ENCODE results near the gene ERBIN. TPM values are rescaled to one million over a fixed set of nuclear protein-coding genes. Genes with fewer than 3 reads are reported as not detected.

The ERBIN gene
- total and polyA plus RNA-seq, 2 of the 8 experiments (the other 6 are each of a cell fraction or from before 2014, with no cell fraction given) = 7.7 to 33.2 TPM

GRCh38 chr5:65986796-65987195 lies 60.4 kb downstream of the ERBIN start:
- no peak overlapping the region for H3K14ac ChIP-seq (ENCODE audit: insufficient read length)
- H3K56ac ChIP-seq (replicated peaks; ENCODE audit: insufficient read length, low read depth, low read length) = no peak overlapping the region
- no peak overlapping the region for H2AK5ac ChIP-seq (ENCODE audit: low read depth, low read length)
- no peak overlapping the region for H4K8ac ChIP-seq (ENCODE audit: extremely low read depth, insufficient read depth, low read length)
- no peak overlapping the region for H3K18ac ChIP-seq (ENCODE audit: extremely low read depth, low read length)
- ChIA-PET CTCF (ENCODE audit: partially characterized antibody) (interaction anchor here (1.3 kb wide), 1 partner anchor 12 kb away, joined by 4 read pairs; no protein-coding TSS in a partner anchor), POLR2A (ENCODE audit: partially characterized antibody) (no interaction called here)
- 97% methylated on average over 3 of the region's 3 CpGs; no CpG with 5 or more reads in 1 of the 2 experiments for WGBS, 2 experiments (ENCODE audit: extremely low coverage in 1 of 2, insufficient coverage in 1 of 2, insufficient read length in 1 of 2, insufficient replicate concordance in 2 of 2, low coverage in 1 of 2, low lambda C conversion rate in 2 of 2, missing lambda C conversion rate in 1 of 2)
- no peak overlapping the region for H3K4me2 ChIP-seq (ENCODE audit: insufficient read depth in 1 of 2, low read depth in 2 of 2, low read length in 2 of 2)
- no peak for FAIRE-seq
- no peaks in the 10 kb centered on the region; a peak in 2 of 8 replicates for H3K36me3 ChIP-seq (ENCODE audit: control insufficient read depth in 2 of 4, insufficient read depth in 4 of 4, low read length in 3 of 4)
- H3K4ac ChIP-seq (replicated peaks; ENCODE audit: insufficient read length, low read depth, low read length) = no peak overlapping the region
- no peak overlapping the region for H3K9ac ChIP-seq (replicated peaks in 1 of 4; ENCODE audit: extremely low read depth in 1 of 4, low read depth in 3 of 4, low read length in 3 of 4)
- no peak overlapping the region for H2BK5ac ChIP-seq (ENCODE audit: low read depth, low read length)
- H4K20me1 ChIP-seq (replicated peaks in 1 of 2; ENCODE audit: control insufficient read depth in 1 of 2, insufficient read depth in 2 of 2, low read length in 2 of 2) = peaks cover 7 to 9% of the 10 kb centered on the region in 2 experiments
- DNase-seq (ENCODE audit: low read depth in 1 of 2, low spot score in 2 of 2) = no peak
- H3K4me3 ChIP-seq (ENCODE audit: extremely low read depth in 1 of 4, insufficient read depth in 2 of 4, low read depth in 3 of 4, low read length in 4 of 4) = no peak overlapping the region
- H2BK12ac ChIP-seq (ENCODE audit: low read depth, low read length) = no peak overlapping the region
- H2BK20ac ChIP-seq (ENCODE audit: low read length) = no peak overlapping the region
- no peaks in the 10 kb centered on the region for H3K23me2 ChIP-seq (ENCODE audit: low read depth, low read length)
- H3K4me1 ChIP-seq (replicated peaks in 1 of 4; ENCODE audit: control insufficient read depth in 3 of 4, insufficient read depth in 4 of 4, low read length in 3 of 4) = peaks cover 3 to 19% (median 6%) of the 10 kb centered on the region in 4 experiments; a peak in 6 of 7 replicates
- no peak overlapping the region for H3K23ac ChIP-seq (ENCODE audit: insufficient read length)
- H2BK120ac ChIP-seq (replicated peaks; ENCODE audit: low read depth, low read length) = no peak overlapping the region
- H2BK15ac ChIP-seq (ENCODE audit: low read length) = no peak overlapping the region
- peaks cover 5% of the 10 kb centered on the region for H3K79me1 ChIP-seq (ENCODE audit: low read depth, low read length)
- H3K9me3 ChIP-seq (ENCODE audit: insufficient read depth in 2 of 2, low read depth in 1 of 2, low read length in 1 of 2) = no peaks in the 10 kb centered on the region
- H3K79me2 ChIP-seq (ENCODE audit: control insufficient read depth in 1 of 2, insufficient read depth in 2 of 2, low read length in 2 of 2) = peaks cover 0 to 72% of the 10 kb centered on the region in 2 experiments; a peak in 3 of 4 replicates
- H2AFZ ChIP-seq (ENCODE audit: low read length) = no peak overlapping the region
- H3K27me3 ChIP-seq (replicated peaks in 1 of 4; ENCODE audit: control insufficient read depth in 3 of 4, extremely low read depth in 1 of 4, insufficient read depth in 3 of 4, low read length in 3 of 4) = no peaks in the 10 kb centered on the region
- no peak overlapping the region for H4K5ac ChIP-seq (ENCODE audit: insufficient read length, low read depth, low read length)
- H3K27ac ChIP-seq (ENCODE audit: low read depth, low read length) = no peak overlapping the region
- H4K91ac ChIP-seq (replicated peaks; ENCODE audit: insufficient read length, low read length) = no peak overlapping the region
- TF ChIP-seq HDAC2 (IDR thresholded peaks at IDR 0.05; ENCODE audit: borderline replicate concordance in 1 of 2, low read depth in 2 of 2, low read length in 2 of 2) (no peak), RAD21 (IDR thresholded peaks at IDR 0.05 in 1 of 2, conservative IDR thresholded peaks at IDR 0.05 in 1 of 2; ENCODE audit: low read depth in 2 of 2, low read length in 2 of 2) (no peak), RNF2 (IDR thresholded peaks at IDR 0.05; ENCODE audit: borderline replicate concordance, low read depth, low read length, missing control alignments, poor library complexity, severe bottlenecking) (no peak), MAFK (IDR thresholded peaks at IDR 0.05; ENCODE audit: low read depth, low read length) (no peak), RXRA (IDR thresholded peaks at IDR 0.05; ENCODE audit: insufficient read depth, low read depth, low read length) (no peak), JUND (IDR thresholded peaks at IDR 0.05; ENCODE audit: low read length) (no peak), HDAC6 (IDR thresholded peaks at IDR 0.05; ENCODE audit: low read depth, low read length) (no peak), SIX5 (IDR thresholded peaks at IDR 0.05; ENCODE audit: low read depth, low read length) (no peak), SIN3A (conservative IDR thresholded peaks at IDR 0.05 in 1 of 2, IDR thresholded peaks at IDR 0.05 in 1 of 2; ENCODE audit: low read depth in 1 of 2, low read length in 2 of 2) (no peak), SUZ12 (IDR thresholded peaks at IDR 0.05; ENCODE audit: low read length) (no peak), CHD2 (IDR thresholded peaks at IDR 0.05; ENCODE audit: low read length) (no peak), SP2 (IDR thresholded peaks at IDR 0.05; ENCODE audit: low read length) (no peak), BRCA1 (IDR thresholded peaks at IDR 0.05; ENCODE audit: low read depth, low read length) (no peak), KDM4A (IDR thresholded peaks at IDR 0.05; ENCODE audit: low read depth, low read length, severe bottlenecking) (no peak)
